SK-N-SH (cell line): Measurements from ENCODE around the gene PPM1E. TPM values are rescaled to one million over a fixed set of nuclear protein-coding genes. Genes with fewer than 3 reads are reported as not detected.

Experiments used
- CTCF ChIA-PET: fragments of 300-600, 350-600 bp; formaldehyde crosslinking; extraction: SDS; loops from one replicate; lab custom pipeline; 2021; lab: Yijun Ruan, JAX
- POLR2A ChIA-PET: fragments of 350-600 bp; sonication (Branson Sonifier 250); formaldehyde crosslinking; extraction: SDS; loops from one replicate; lab custom pipeline; 2020; ENCODE audit warnings: antibody characterized with exemption, inconsistent platforms; lab: Yijun Ruan, JAX
- DNase-seq: peaks from one replicate; pipeline ENCODE4 v3.0.0; 2012
- H2AFZ ChIP-seq: fragments of 200-600 bp; sonication (generic); 2 replicates; pipeline ENCODE4 v1.8.1; 2016; ENCODE audit warnings: antibody characterized with exemption, mild to moderate bottlenecking, low read depth
- H3F3A ChIP-seq: fragments of 200-600 bp; sonication (generic); replicated peaks from 2 replicates; pipeline ENCODE3; 2016; ENCODE audit warnings: antibody characterized with exemption, mild to moderate bottlenecking; ENCODE audit not compliant: insufficient read depth
- H3K27ac ChIP-seq, 2 experiments: fragments of 200-500 bp in 1 of 2; fragments of 200-600 bp in 1 of 2; sonication (Bioruptor generic) in 1 of 2; sonication (generic), shearing (Covaris generic) in 1 of 2; 2 replicates each; pipeline versions ENCODE4 v1.5.1 to v1.6.1; 2014 to 2016; ENCODE audit warnings: low read depth in 2 of 2, inconsistent platforms in 1 of 2, low read length in 1 of 2, mild to moderate bottlenecking in 1 of 2, mixed read lengths in 1 of 2
- H3K27me3 ChIP-seq: fragments of 200-600 bp; sonication (generic), shearing (Covaris generic); 2 replicates; pipeline ENCODE4 v1.6.1; 2016; ENCODE audit warnings: mixed run types; ENCODE audit not compliant: insufficient read depth
- H3K36me3 ChIP-seq, 2 experiments: fragments of 200-500 bp in 1 of 2; fragments of 200-600 bp in 1 of 2; sonication (Bioruptor generic) in 1 of 2; sonication (generic) in 1 of 2; replicated peaks in 1 of 2; 2 replicates each; pipeline versions ENCODE3 to v1.5.1; 2014 to 2016; ENCODE audit warnings: low read length in 1 of 2, mild to moderate bottlenecking in 1 of 2; ENCODE audit not compliant: insufficient read depth in 2 of 2, control insufficient read depth in 1 of 2
- H3K4me1 ChIP-seq, 2 experiments: fragments of 200-500 bp in 1 of 2; fragments of 200-600 bp in 1 of 2; sonication (Bioruptor generic) in 1 of 2; sonication (generic), shearing (Covaris generic) in 1 of 2; 2 replicates each; pipeline versions ENCODE4 v1.5.1 to v1.6.1; 2014 to 2016; ENCODE audit warnings: low read depth in 1 of 2, low read length in 1 of 2, mixed run types in 1 of 2; ENCODE audit not compliant: insufficient read depth in 2 of 2, control insufficient read depth in 1 of 2
- H3K4me2 ChIP-seq: fragments of 200-600 bp; sonication (generic), shearing (Covaris generic); 2 replicates; pipeline ENCODE4 v1.6.1; 2017; ENCODE audit warnings: mixed run types
- H3K4me3 ChIP-seq, 2 experiments: fragments of 200-500 bp in 1 of 2; fragments of 200-600 bp in 1 of 2; sonication (Bioruptor generic) in 1 of 2; sonication (generic), shearing (Covaris generic) in 1 of 2; 2 replicates each; pipeline versions ENCODE4 v1.5.1 to v1.8.1; 2014 to 2016; ENCODE audit warnings: low read depth in 2 of 2, inconsistent platforms in 1 of 2, low read length in 1 of 2, mild to moderate bottlenecking in 1 of 2, mixed read lengths in 1 of 2, moderate library complexity in 1 of 2
- H3K79me2 ChIP-seq: fragments of 200-600 bp; sonication (generic); 2 replicates; pipeline ENCODE4 v1.8.1; 2017; ENCODE audit warnings: mild to moderate bottlenecking; ENCODE audit not compliant: insufficient read depth
- H3K9ac ChIP-seq: fragments of 200-600 bp; sonication (generic); 2 replicates; pipeline ENCODE4 v1.6.1; 2017; ENCODE audit warnings: mixed run types
- H3K9me2 ChIP-seq: fragments of 200-600 bp; sonication (generic); 2 replicates; pipeline ENCODE4 v1.6.1; 2017; ENCODE audit warnings: mixed run types
- H3K9me3 ChIP-seq: fragments of 200-600 bp; sonication (generic); 2 replicates; pipeline ENCODE4 v1.6.1; 2017; ENCODE audit warnings: mixed run types, mild to moderate bottlenecking, moderate library complexity
- H4K20me1 ChIP-seq: fragments of 200-600 bp; sonication (generic); 2 replicates; pipeline ENCODE4 v1.6.1; 2017; ENCODE audit warnings: mild to moderate bottlenecking, mixed run types; ENCODE audit not compliant: insufficient read depth
- CHD2 ChIP-seq: fragments of 150-350 bp; IDR thresholded peaks from 2 replicates; pipeline ENCODE4 v1.6.1; 2018; ENCODE audit warnings: low read length; ENCODE audit not compliant: partially characterized antibody
- ELF1 ChIP-seq: IDR thresholded peaks from 2 replicates; pipeline ENCODE4 v1.4.0; 2012
- EP300 ChIP-seq, 2 experiments: IDR thresholded peaks; 2 replicates each; pipeline versions ENCODE4 v1.4.0 to v1.6.1; 2012; ENCODE audit warnings: borderline replicate concordance in 1 of 2, low read depth in 1 of 2, low read length in 1 of 2
- EZH2phosphoT487 ChIP-seq: fragments of 200-600 bp; sonication (generic); IDR thresholded peaks from 2 replicates; pipeline ENCODE4 v1.6.1; 2017; ENCODE audit warnings: low read depth, mixed run types, mild to moderate bottlenecking, antibody characterized with exemption, moderate library complexity, borderline replicate concordance
- FOSL2 ChIP-seq: IDR thresholded peaks from 2 replicates; pipeline ENCODE4 v1.4.0; 2012; ENCODE audit warnings: low read depth, mild to moderate bottlenecking, moderate library complexity, borderline replicate concordance
- FOXJ3 ChIP-seq: sonication (generic); formaldehyde crosslinking; IDR thresholded peaks from 2 replicates; pipeline ENCODE4 v1.5.1; 2020; ENCODE audit warnings: mild to moderate bottlenecking, missing genetic modification reagents
- FOXM1 ChIP-seq: IDR thresholded peaks from 2 replicates; pipeline ENCODE4 v1.4.0; 2012; ENCODE audit warnings: low read depth, mild to moderate bottlenecking
- JUND ChIP-seq: IDR thresholded peaks from 2 replicates; pipeline ENCODE4 v1.4.0; 2012
- MAX ChIP-seq: IDR thresholded peaks from 2 replicates; pipeline ENCODE4 v1.4.0; 2012; ENCODE audit warnings: low read depth
- NFIC ChIP-seq: IDR thresholded peaks from 2 replicates; pipeline ENCODE4 v1.4.0; 2012; ENCODE audit warnings: borderline replicate concordance
- RFX5 ChIP-seq: IDR thresholded peaks from 2 replicates; pipeline ENCODE4 v1.6.1; 2012; ENCODE audit warnings: mild to moderate bottlenecking, improper control_type of control experiment, low read length
- TCF12 ChIP-seq: IDR thresholded peaks from 2 replicates; pipeline ENCODE4 v1.4.0; 2012
- USF1 ChIP-seq: IDR thresholded peaks from 2 replicates; pipeline ENCODE4 v1.4.0; 2012; ENCODE audit warnings: low read depth, borderline replicate concordance
- WGBS: methylation state at CpG from one replicate; pipeline ENCODE4 v1.1.6; 2017; ENCODE audit warnings: low lambda C conversion rate; 5-methylcytosine and 5-hydroxymethylcytosine counted together
- polyA plus RNA-seq, 3 experiments: library from polyadenylated mRNA; depleted of rRNA; stranded (reverse); fragments of >200 nt; gene quantifications; 2 replicates each; pipeline ENCODE4 v1.2.3, GENCODE V29; 2012
- TF ChIP-seq, protein P1 (sequence below): fragments of 150-350 bp; IDR thresholded peaks from 2 replicates; pipeline ENCODE4 v1.6.1; 2017; ENCODE audit warnings: antibody characterized with exemption, low read length, low read depth, borderline replicate concordance
- TF ChIP-seq, protein P2 (sequence below): fragments of 200-600 bp; sonication (generic); IDR thresholded peaks from 2 replicates; pipeline ENCODE4 v1.6.1; 2017; ENCODE audit warnings: antibody characterized with exemption, mild to moderate bottlenecking, moderate library complexity
- TF ChIP-seq, protein P3 (sequence below): IDR thresholded peaks from 2 replicates; pipeline ENCODE4 v1.6.1; 2012; ENCODE audit warnings: mild to moderate bottlenecking, low read depth, low read length, moderate library complexity
- TF ChIP-seq, protein P4 (sequence below): IDR thresholded peaks from 2 replicates; pipeline ENCODE4; 2012

Gene PPM1E
- polyA plus RNA-seq, 1 of the 3 experiments (the other 2 are of a cell fraction), result 0.08 TPM

- DNase-seq, result no peak
- Histone ChIP-seq H3K27me3 (no peaks in the 10 kb centered on the region), H4K20me1 (no peaks in the 10 kb centered on the region), H3K9ac (no peak overlapping the region), H3K4me2 (no peak overlapping the region), H2AFZ (no peak overlapping the region), H3K9me3 (no peaks in the 10 kb centered on the region), H3K27ac (no peak overlapping the region), H3K79me2 (no peaks in the 10 kb centered on the region), H3K9me2 (no peaks in the 10 kb centered on the region), H3K4me3 (no peak overlapping the region), H3K36me3 (no peaks in the 10 kb centered on the region), H3K4me1 (no peaks in the 10 kb centered on the region), H3F3A (no peaks in the 10 kb centered on the region)
- CTCF ChIA-PET, result no interaction called here
- TF ChIP-seq JUND (no peak), FOXJ3 (CRISPR knock-in tag) (no peak), TCF12 (no peak), EZH2phosphoT487 (no peak), MAX (no peak)
- TF ChIP-seq, protein P1, sequence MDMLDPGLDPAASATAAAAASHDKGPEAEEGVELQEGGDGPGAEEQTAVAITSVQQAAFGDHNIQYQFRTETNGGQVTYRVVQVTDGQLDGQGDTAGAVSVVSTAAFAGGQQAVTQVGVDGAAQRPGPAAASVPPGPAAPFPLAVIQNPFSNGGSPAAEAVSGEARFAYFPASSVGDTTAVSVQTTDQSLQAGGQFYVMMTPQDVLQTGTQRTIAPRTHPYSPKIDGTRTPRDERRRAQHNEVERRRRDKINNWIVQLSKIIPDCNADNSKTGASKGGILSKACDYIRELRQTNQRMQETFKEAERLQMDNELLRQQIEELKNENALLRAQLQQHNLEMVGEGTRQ, result no peak
- 66% methylated on average over 2 of the region's 2 CpGs for WGBS
- POLR2A ChIA-PET, result no interaction called here
Measured at GRCh38 chr17:58823051-58823525, 67.4 kb downstream of the PPM1E start.

DNA sequence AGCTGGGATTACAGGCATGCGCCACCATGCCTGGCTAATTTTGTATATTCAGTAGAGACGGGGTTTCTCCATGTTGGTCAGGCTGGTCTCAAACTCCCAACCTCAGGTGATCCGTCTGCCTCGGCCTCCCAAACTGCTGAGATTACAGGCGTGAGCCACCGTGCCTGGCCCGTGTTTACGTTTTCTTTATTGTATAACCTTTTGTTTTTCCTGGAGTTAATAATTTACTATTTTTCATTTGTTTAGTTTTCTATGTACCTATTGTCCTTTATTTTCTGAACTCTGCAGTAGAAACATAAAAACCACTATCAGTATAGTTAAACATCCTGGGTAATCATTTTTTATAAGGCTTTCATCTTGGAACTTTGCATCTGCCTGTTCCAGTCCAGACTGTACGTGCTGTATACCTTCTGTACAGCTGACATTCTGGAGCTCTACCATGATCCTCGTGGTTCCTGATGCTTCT, 73.6 kb downstream of the PPM1E start:
- 65% methylated on average over 9 of the region's 10 CpGs for WGBS
- CTCF ChIA-PET, result no interaction called here
- no peak overlapping the region for H3K4me2 ChIP-seq

More for the DNA sequence above, 73.6 kb downstream of the PPM1E start:
- Histone ChIP-seq H3K4me3 (no peak overlapping the region), H3K79me2 (no peaks in the 10 kb centered on the region), H3K36me3 (no peaks in the 10 kb centered on the region), H3K4me1 (no peaks in the 10 kb centered on the region), H3K9me3 (no peaks in the 10 kb centered on the region), H3K9me2 (no peaks in the 10 kb centered on the region), H3F3A (no peaks in the 10 kb centered on the region), H4K20me1 (no peaks in the 10 kb centered on the region), H3K27ac (no peak overlapping the region), H3K27me3 (no peaks in the 10 kb centered on the region), H2AFZ (no peak overlapping the region), H3K9ac (no peak overlapping the region)
- TF ChIP-seq EP300 (IDR thresholded peaks at IDR 0.05; ENCODE audit: borderline replicate concordance in 1 of 2, low read depth in 1 of 2, low read length in 1 of 2) (no peak), FOXM1 (no peak), RFX5 (no peak), NFIC (no peak), ELF1 (no peak), USF1 (no peak), FOSL2 (no peak), CHD2 (no peak), JUND (no peak)
- TF ChIP-seq, protein P2, sequence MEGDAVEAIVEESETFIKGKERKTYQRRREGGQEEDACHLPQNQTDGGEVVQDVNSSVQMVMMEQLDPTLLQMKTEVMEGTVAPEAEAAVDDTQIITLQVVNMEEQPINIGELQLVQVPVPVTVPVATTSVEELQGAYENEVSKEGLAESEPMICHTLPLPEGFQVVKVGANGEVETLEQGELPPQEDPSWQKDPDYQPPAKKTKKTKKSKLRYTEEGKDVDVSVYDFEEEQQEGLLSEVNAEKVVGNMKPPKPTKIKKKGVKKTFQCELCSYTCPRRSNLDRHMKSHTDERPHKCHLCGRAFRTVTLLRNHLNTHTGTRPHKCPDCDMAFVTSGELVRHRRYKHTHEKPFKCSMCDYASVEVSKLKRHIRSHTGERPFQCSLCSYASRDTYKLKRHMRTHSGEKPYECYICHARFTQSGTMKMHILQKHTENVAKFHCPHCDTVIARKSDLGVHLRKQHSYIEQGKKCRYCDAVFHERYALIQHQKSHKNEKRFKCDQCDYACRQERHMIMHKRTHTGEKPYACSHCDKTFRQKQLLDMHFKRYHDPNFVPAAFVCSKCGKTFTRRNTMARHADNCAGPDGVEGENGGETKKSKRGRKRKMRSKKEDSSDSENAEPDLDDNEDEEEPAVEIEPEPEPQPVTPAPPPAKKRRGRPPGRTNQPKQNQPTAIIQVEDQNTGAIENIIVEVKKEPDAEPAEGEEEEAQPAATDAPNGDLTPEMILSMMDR, result no peak
- TF ChIP-seq, protein P3, sequence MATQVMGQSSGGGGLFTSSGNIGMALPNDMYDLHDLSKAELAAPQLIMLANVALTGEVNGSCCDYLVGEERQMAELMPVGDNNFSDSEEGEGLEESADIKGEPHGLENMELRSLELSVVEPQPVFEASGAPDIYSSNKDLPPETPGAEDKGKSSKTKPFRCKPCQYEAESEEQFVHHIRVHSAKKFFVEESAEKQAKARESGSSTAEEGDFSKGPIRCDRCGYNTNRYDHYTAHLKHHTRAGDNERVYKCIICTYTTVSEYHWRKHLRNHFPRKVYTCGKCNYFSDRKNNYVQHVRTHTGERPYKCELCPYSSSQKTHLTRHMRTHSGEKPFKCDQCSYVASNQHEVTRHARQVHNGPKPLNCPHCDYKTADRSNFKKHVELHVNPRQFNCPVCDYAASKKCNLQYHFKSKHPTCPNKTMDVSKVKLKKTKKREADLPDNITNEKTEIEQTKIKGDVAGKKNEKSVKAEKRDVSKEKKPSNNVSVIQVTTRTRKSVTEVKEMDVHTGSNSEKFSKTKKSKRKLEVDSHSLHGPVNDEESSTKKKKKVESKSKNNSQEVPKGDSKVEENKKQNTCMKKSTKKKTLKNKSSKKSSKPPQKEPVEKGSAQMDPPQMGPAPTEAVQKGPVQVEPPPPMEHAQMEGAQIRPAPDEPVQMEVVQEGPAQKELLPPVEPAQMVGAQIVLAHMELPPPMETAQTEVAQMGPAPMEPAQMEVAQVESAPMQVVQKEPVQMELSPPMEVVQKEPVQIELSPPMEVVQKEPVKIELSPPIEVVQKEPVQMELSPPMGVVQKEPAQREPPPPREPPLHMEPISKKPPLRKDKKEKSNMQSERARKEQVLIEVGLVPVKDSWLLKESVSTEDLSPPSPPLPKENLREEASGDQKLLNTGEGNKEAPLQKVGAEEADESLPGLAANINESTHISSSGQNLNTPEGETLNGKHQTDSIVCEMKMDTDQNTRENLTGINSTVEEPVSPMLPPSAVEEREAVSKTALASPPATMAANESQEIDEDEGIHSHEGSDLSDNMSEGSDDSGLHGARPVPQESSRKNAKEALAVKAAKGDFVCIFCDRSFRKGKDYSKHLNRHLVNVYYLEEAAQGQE, result no peak
- TF ChIP-seq, protein P4, sequence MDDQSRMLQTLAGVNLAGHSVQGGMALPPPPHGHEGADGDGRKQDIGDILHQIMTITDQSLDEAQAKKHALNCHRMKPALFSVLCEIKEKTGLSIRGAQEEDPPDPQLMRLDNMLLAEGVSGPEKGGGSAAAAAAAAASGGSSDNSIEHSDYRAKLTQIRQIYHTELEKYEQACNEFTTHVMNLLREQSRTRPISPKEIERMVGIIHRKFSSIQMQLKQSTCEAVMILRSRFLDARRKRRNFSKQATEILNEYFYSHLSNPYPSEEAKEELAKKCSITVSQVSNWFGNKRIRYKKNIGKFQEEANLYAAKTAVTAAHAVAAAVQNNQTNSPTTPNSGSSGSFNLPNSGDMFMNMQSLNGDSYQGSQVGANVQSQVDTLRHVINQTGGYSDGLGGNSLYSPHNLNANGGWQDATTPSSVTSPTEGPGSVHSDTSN, result no peak
- no peak for DNase-seq
- POLR2A ChIA-PET, result no interaction called here
